ENCODE data around the gene FAM107B. TPM values are rescaled to one million over a fixed set of nuclear protein-coding genes. Genes with fewer than 3 reads are reported as not detected.

The FAM107B gene
- total RNA-seq, 1 experiment from 2014 or later = 41.3 TPM

DNA sequence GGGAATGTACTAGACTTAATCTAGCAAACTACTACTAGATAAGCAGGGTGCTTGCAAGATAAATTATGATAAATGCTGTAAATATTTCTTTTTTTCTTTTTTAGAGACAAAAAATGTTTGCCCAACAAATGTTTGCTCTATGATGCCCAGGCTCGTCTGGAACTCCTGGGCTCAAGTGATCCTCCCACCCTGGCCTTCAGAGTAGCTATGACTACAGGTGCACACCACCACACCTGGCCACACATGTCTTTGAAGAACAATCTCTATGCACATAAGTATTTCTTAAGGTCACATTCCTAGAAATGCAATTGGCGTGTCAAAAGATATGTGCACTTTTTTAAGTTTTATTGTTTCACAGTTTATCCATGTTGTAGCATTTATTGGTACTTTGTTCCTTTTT is 264.4 kb downstream of the FAM107B start:
- no peaks in the 10 kb centered on the region for H3K4me1 Mint-ChIP-seq (ENCODE audit: insufficient read depth, unreplicated experiment)
- no peak for DNase-seq (ENCODE audit: unreplicated experiment)
- no TSS peak for BruUV-seq (replicated peaks)
- intact Hi-C loops (cut with micrococcal nuclease) = no loop called here
- no peak for TF ChIP-seq CTCF (IDR thresholded peaks at IDR 0.05; ENCODE audit: unreplicated experiment)
- no peaks in the 10 kb centered on the region for H3K36me3 Mint-ChIP-seq (ENCODE audit: insufficient read depth, unreplicated experiment)
- H3K9me3 Mint-ChIP-seq (ENCODE audit: unreplicated experiment) = no peaks in the 10 kb centered on the region
- no peak overlapping the region for H3K4me3 Mint-ChIP-seq (ENCODE audit: unreplicated experiment)
- ChIA-PET POLR2A (no interaction called here), CTCF (interaction anchor here (0.8 to 1.1 kb wide), 2 partner anchors 12 to 27 kb away, joined by 3 read pairs; no protein-coding TSS in a partner anchor)
- H3K27ac Mint-ChIP-seq (ENCODE audit: low read depth, unreplicated experiment) = no peak overlapping the region
- no peaks in the 10 kb centered on the region for H3K27me3 Mint-ChIP-seq (ENCODE audit: insufficient read depth, unreplicated experiment)

GRCh38 chr10:14508725-14509124 is 266.0 kb downstream of the FAM107B start:
- ChIA-PET CTCF (interaction anchor here (0.6 to 1.8 kb wide), 3 partner anchors 9 to 324 kb away, joined by 3 to 11 read pairs (median 3); no protein-coding TSS in a partner anchor), POLR2A (interaction anchor here (0.6 kb wide), 1 partner anchor 1045 kb away, joined by 3 read pairs; no protein-coding TSS in a partner anchor)
- intact Hi-C loops (cut with micrococcal nuclease) = no loop called here
- no peak for TF ChIP-seq CTCF (IDR thresholded peaks at IDR 0.05; ENCODE audit: unreplicated experiment)
- no TSS peak for BruUV-seq (replicated peaks)
- Mint-ChIP-seq H3K27me3 (ENCODE audit: insufficient read depth, unreplicated experiment) (no peaks in the 10 kb centered on the region), H3K27ac (ENCODE audit: low read depth, unreplicated experiment) (no peak overlapping the region), H3K36me3 (ENCODE audit: insufficient read depth, unreplicated experiment) (no peaks in the 10 kb centered on the region), H3K9me3 (ENCODE audit: unreplicated experiment) (no peaks in the 10 kb centered on the region), H3K4me3 (ENCODE audit: unreplicated experiment) (no peak overlapping the region), H3K4me1 (ENCODE audit: insufficient read depth, unreplicated experiment) (no peaks in the 10 kb centered on the region)
- DNase-seq (ENCODE audit: unreplicated experiment) = no peak

- Mint-ChIP-seq H3K27ac (ENCODE audit: low read depth, unreplicated experiment) (no peak overlapping the region), H3K27me3 (ENCODE audit: insufficient read depth, unreplicated experiment) (no peaks in the 10 kb centered on the region), H3K4me3 (ENCODE audit: unreplicated experiment) (no peak overlapping the region), H3K4me1 (ENCODE audit: insufficient read depth, unreplicated experiment) (no peaks in the 10 kb centered on the region), H3K36me3 (ENCODE audit: insufficient read depth, unreplicated experiment) (no peaks in the 10 kb centered on the region), H3K9me3 (ENCODE audit: unreplicated experiment) (no peaks in the 10 kb centered on the region)
- DNase-seq (ENCODE audit: unreplicated experiment) = no peak
- ChIA-PET CTCF (interaction anchor here (0.7 to 1.8 kb wide), 4 partner anchors 8 to 561 kb away, joined by 3 to 11 read pairs (median 3); no protein-coding TSS in a partner anchor), POLR2A (interaction anchor here (0.7 kb wide), 1 partner anchor 9 kb away, joined by 4 read pairs; no protein-coding TSS in a partner anchor)
- intact Hi-C loops (cut with micrococcal nuclease) = no loop called here
- no peak for TF ChIP-seq CTCF (IDR thresholded peaks at IDR 0.05; ENCODE audit: unreplicated experiment)
- BruUV-seq (replicated peaks) = no TSS peak
Measured at GRCh38 chr10:14507781-14508180, 266.9 kb downstream of the FAM107B start.

- peaks cover 6% of the 10 kb centered on the region for H3K27me3 Mint-ChIP-seq (ENCODE audit: insufficient read depth, unreplicated experiment)
- H3K4me3 Mint-ChIP-seq (ENCODE audit: unreplicated experiment) = no peak overlapping the region
- H3K36me3 Mint-ChIP-seq (ENCODE audit: insufficient read depth, unreplicated experiment) = no peaks in the 10 kb centered on the region
- H3K27ac Mint-ChIP-seq (ENCODE audit: low read depth, unreplicated experiment) = no peak overlapping the region
- ChIA-PET CTCF (no interaction called here), POLR2A (no interaction called here)
- intact Hi-C loops (cut with micrococcal nuclease) = no loop called here
- H3K4me1 Mint-ChIP-seq (ENCODE audit: insufficient read depth, unreplicated experiment) = no peaks in the 10 kb centered on the region
- H3K9me3 Mint-ChIP-seq (ENCODE audit: unreplicated experiment) = no peaks in the 10 kb centered on the region
- TF ChIP-seq CTCF (IDR thresholded peaks at IDR 0.05; ENCODE audit: unreplicated experiment) = no peak
- DNase-seq (ENCODE audit: unreplicated experiment) = no peak
- no TSS peak for BruUV-seq (replicated peaks)
Measured at GRCh38 chr10:14507176-14507575, 267.5 kb downstream of the FAM107B start.
